Measurements from ENCODE around the gene OGFRL1. TPM values are rescaled to one million over a fixed set of nuclear protein-coding genes. Genes with fewer than 3 reads are reported as not detected.

OGFRL1 gene
- total and polyA plus RNA-seq, 2 donors (not counting 1 experiment from before 2014, with no cell fraction given) = 6.4 to 31.6 TPM

DNA sequence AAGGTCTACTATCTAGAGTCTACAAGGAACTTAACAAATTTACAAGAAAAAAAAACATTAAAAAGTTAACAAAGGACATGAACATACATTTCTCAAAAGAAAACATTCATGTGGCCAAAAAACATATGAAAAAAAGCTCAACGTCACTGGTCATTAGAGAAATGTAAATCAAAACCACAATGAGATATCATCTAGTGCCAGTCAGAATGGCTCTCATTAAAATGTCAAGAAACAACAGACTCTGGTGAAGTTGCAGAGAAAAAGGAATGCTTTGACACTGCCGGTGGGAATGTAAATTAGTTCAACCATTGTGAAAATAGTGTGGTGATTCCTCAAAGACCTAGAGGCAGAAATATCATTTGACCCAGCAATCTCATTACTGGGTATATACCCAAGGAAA, 48.3 kb downstream of the OGFRL1 start:
- Mint-ChIP-seq H3K27me3 (no peaks in the 10 kb centered on the region), H3K4me3 (no peak overlapping the region), H3K9me3 (ENCODE audit: insufficient read depth) (no peaks in the 10 kb centered on the region), H3K4me1 (peaks cover 2% of the 10 kb centered on the region), H3K27ac (no peak overlapping the region)
- ChIA-PET CTCF (interaction anchor here (0.6 kb wide), 1 partner anchor 75 kb away, joined by 3 read pairs; no protein-coding TSS in a partner anchor), POLR2A (no interaction called here)
- Histone ChIP-seq H3K27ac (ENCODE audit: low read length in 2 of 2) (no peak overlapping the region), H4K20me1 (ENCODE audit: control insufficient read depth, insufficient read depth, low read length, poor library complexity, severe bottlenecking) (no peaks in the 10 kb centered on the region), H3K4me3 (ENCODE audit: control extremely low read depth in 1 of 5, extremely low read depth in 1 of 5, insufficient read depth in 1 of 5, low read depth in 2 of 5, low read length in 4 of 5) (no peak overlapping the region), H3K9me3 (ENCODE audit: control extremely low read depth in 1 of 3, control insufficient read depth in 2 of 3, insufficient read depth in 1 of 3, low read length in 2 of 3) (no peaks in the 10 kb centered on the region), H3K36me3 (replicated peaks in 1 of 2; ENCODE audit: control extremely low read depth in 1 of 2, control insufficient read depth in 1 of 2, extremely low read depth in 1 of 2, insufficient read depth in 2 of 2, low read length in 1 of 2) (no peaks in the 10 kb centered on the region), H3K79me2 (ENCODE audit: control insufficient read depth, insufficient read depth, low read length) (no peaks in the 10 kb centered on the region), H3K9ac (ENCODE audit: low read length) (no peak overlapping the region), H3K4me1 (ENCODE audit: control insufficient read depth in 2 of 2, insufficient read depth in 2 of 2, low read length in 2 of 2) (no peaks in the 10 kb centered on the region), H3K4me2 (replicated peaks; ENCODE audit: low read depth, low read length, poor library complexity, severe bottlenecking) (no peak overlapping the region), H2AFZ (ENCODE audit: insufficient read depth, low read depth, low read length, poor library complexity, severe bottlenecking) (no peak overlapping the region), H3K27me3 (replicated peaks in 1 of 4; ENCODE audit: control extremely low read depth in 1 of 4, control insufficient read depth in 3 of 4, insufficient read depth in 4 of 4, low read length in 3 of 4) (no peaks in the 10 kb centered on the region)
- ATAC-seq (ENCODE audit: low read depth) = no peak
- WGBS (ENCODE audit: insufficient coverage) = no CpG with 5 or more reads among the region's 2 CpGs
- no peak for DNase-seq
- intact Hi-C loops (cut with micrococcal nuclease) = no loop called here
- TF ChIP-seq EZH2 (IDR thresholded peaks at IDR 0.05; ENCODE audit: borderline replicate concordance, insufficient read depth, low read depth, low read length, poor library complexity, severe bottlenecking) = no peak
- TF ChIP-seq, protein P1, sequence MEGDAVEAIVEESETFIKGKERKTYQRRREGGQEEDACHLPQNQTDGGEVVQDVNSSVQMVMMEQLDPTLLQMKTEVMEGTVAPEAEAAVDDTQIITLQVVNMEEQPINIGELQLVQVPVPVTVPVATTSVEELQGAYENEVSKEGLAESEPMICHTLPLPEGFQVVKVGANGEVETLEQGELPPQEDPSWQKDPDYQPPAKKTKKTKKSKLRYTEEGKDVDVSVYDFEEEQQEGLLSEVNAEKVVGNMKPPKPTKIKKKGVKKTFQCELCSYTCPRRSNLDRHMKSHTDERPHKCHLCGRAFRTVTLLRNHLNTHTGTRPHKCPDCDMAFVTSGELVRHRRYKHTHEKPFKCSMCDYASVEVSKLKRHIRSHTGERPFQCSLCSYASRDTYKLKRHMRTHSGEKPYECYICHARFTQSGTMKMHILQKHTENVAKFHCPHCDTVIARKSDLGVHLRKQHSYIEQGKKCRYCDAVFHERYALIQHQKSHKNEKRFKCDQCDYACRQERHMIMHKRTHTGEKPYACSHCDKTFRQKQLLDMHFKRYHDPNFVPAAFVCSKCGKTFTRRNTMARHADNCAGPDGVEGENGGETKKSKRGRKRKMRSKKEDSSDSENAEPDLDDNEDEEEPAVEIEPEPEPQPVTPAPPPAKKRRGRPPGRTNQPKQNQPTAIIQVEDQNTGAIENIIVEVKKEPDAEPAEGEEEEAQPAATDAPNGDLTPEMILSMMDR (IDR thresholded peaks at IDR 0.05) = no peak

DNA sequence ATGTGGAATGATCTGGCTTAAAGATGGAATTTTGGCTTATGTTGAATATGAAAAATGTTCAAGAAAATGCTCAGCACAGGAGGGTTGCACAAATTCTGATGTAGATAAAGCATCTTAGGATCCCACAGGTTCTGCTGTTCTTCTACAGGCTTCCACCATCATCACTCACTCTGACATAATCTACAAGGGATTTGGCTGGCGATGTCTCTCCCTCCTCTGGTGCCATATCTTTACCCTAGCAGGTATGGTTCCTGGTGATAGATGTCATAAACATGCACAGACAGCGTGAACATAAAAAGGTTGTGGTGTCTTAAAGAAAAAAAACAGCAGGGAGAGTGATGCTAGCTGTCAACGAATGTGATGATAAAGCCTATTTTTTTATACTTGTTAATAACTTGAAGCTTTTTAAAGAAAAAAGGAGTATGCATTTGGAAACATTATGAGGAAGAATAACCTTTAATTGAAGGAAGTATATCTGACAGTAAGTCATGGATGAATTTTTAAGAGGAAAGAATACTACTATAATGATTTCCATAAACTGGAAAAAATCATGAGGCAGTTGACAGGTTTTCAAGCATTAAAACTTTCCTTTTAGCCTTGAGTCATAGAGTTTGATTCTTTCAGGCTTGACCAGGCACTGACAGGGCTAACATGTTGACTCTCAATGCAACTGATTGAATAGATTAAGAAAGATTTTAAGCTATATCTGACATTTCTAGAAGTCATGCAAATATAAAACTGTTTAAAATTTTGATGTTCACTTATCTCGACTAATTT, 50.1 kb downstream of the OGFRL1 start:
- H4K20me1 ChIP-seq (ENCODE audit: control insufficient read depth, insufficient read depth, low read length, poor library complexity, severe bottlenecking) = no peaks in the 10 kb centered on the region

More for the DNA sequence above, 50.1 kb downstream of the OGFRL1 start:
- TF ChIP-seq, protein P1 (IDR thresholded peaks at IDR 0.05) = no peak
- no peak for TF ChIP-seq EZH2 (IDR thresholded peaks at IDR 0.05; ENCODE audit: borderline replicate concordance, insufficient read depth, low read depth, low read length, poor library complexity, severe bottlenecking)
- H3K4me2 ChIP-seq (replicated peaks; ENCODE audit: low read depth, low read length, poor library complexity, severe bottlenecking) = no peak overlapping the region
- no peaks in the 10 kb centered on the region for H3K79me2 ChIP-seq (ENCODE audit: control insufficient read depth, insufficient read depth, low read length)
- POLR2A ChIA-PET = no interaction called here
- no peaks in the 10 kb centered on the region for H3K36me3 ChIP-seq (replicated peaks in 1 of 2; ENCODE audit: control extremely low read depth in 1 of 2, control insufficient read depth in 1 of 2, extremely low read depth in 1 of 2, insufficient read depth in 2 of 2, low read length in 1 of 2)
- H3K4me1 ChIP-seq (ENCODE audit: control insufficient read depth in 2 of 2, insufficient read depth in 2 of 2, low read length in 2 of 2) = no peaks in the 10 kb centered on the region
- H3K4me3 ChIP-seq (ENCODE audit: control extremely low read depth in 1 of 5, extremely low read depth in 1 of 5, insufficient read depth in 1 of 5, low read depth in 2 of 5, low read length in 4 of 5) = no peak overlapping the region
- H3K27ac ChIP-seq (ENCODE audit: low read length in 2 of 2) = no peak overlapping the region
- no peak for ATAC-seq (ENCODE audit: low read depth)
- no peak overlapping the region for H3K9ac ChIP-seq (ENCODE audit: low read length)
- H3K9me3 Mint-ChIP-seq (ENCODE audit: insufficient read depth) = no peaks in the 10 kb centered on the region
- H3K27me3 Mint-ChIP-seq = no peaks in the 10 kb centered on the region
- intact Hi-C loops (cut with micrococcal nuclease) = no loop called here
- H2AFZ ChIP-seq (ENCODE audit: insufficient read depth, low read depth, low read length, poor library complexity, severe bottlenecking) = no peak overlapping the region
- H3K4me3 Mint-ChIP-seq = no peak overlapping the region
- H3K9me3 ChIP-seq (ENCODE audit: control extremely low read depth in 1 of 3, control insufficient read depth in 2 of 3, insufficient read depth in 1 of 3, low read length in 2 of 3) = no peaks in the 10 kb centered on the region
- no peak for DNase-seq
- CTCF ChIA-PET = no interaction called here
- no peaks in the 10 kb centered on the region for H3K27me3 ChIP-seq (replicated peaks in 1 of 4; ENCODE audit: control extremely low read depth in 1 of 4, control insufficient read depth in 3 of 4, insufficient read depth in 4 of 4, low read length in 3 of 4)
- H3K4me1 Mint-ChIP-seq = peaks cover 2% of the 10 kb centered on the region
- H3K27ac Mint-ChIP-seq = no peak overlapping the region
- WGBS (ENCODE audit: insufficient coverage) = 100% methylated on average over 1 of the region's 4 CpGs
